Measurements from ENCODE around the gene BAMBI.

- TF ChIP-seq POLR2A (IDR thresholded peaks at IDR 0.05) (no peak), CTCF (IDR thresholded peaks at IDR 0.05) (no peak)
These were observed 24.6 kb upstream of the BAMBI start for GRCh38 chr10:28652703-28653102.

Data from uterus (tissue), 2 donors.